Camera-type eye (tissue), 1 donor: ENCODE data around the gene ACOT8. TPM values are rescaled to one million over a fixed set of nuclear protein-coding genes. Genes with fewer than 3 reads are reported as not detected.

Experiments
- total RNA-seq: library from RNA; depleted of rRNA; stranded (reverse); fragments of >200 nt; gene quantifications from one replicate; pipeline ENCODE4 v1.2.3, GENCODE V29; 2014

ACOT8 gene
- total RNA-seq: 36.1 TPM

GRCh38 chr20:45857114-45857881 lies at the start of gene ACOT8, which contains the start of gene ZSWIM3:
ACOT8 (minus strand) TSS chr20:45857392; CDS start chr20:45857315, 77 bp downstream.
ZSWIM3 (plus strand) TSS chr20:45857614; CDS start chr20:45857826, 212 bp downstream.

GRCh38 chr20:45890985-45891983 lies 34.1 kb upstream of the ACOT8 start, which contains the start of the genes CTSA and NEURL2:
CTSA (plus strand) TSS chr20:45891335; CDS start chr20:45891569, 234 bp downstream.
NEURL2 (minus strand) TSS chr20:45891208; CDS start chr20:45890991, 217 bp downstream.

GRCh38 chr20:45887346-45887715 lies 30.1 kb upstream of the ACOT8 start, which contains the start of gene SPATA25:
SPATA25 (minus strand) TSS chr20:45887622; CDS start chr20:45887590, 32 bp downstream.

GRCh38 chr20:45880988-45881788 lies 24.0 kb upstream of the ACOT8 start, which contains the start of gene ZSWIM1:
ZSWIM1 (plus strand) TSS chr20:45881227; CDS start chr20:45882593, 1,366 bp downstream.

GRCh38 chr20:45833030-45833882 lies 23.9 kb downstream of the ACOT8 start, which contains the start of gene SNX21:
SNX21 (plus strand) TSS chr20:45833799; CDS start chr20:45833920, 121 bp downstream.

GRCh38 chr20:45827030-45827652 lies 30.1 kb downstream of the ACOT8 start, which contains the start of gene TNNC2:
TNNC2 (minus strand) TSS chr20:45827312; CDS start chr20:45827248, 64 bp downstream.

GRCh38 chr20:45812157-45813005 lies 44.8 kb downstream of the ACOT8 start, which contains the start of gene UBE2C:
UBE2C (plus strand) TSS chr20:45812644; CDS start chr20:45812696, 52 bp downstream.

Other genes starting within 250 kb of the ACOT8 start
- not detected for gene WFDC10A, start 227.7 kb downstream of the ACOT8 start, total RNA-seq
- gene WFDC9, start 226.1 kb downstream of the ACOT8 start, total RNA-seq: not detected
- not detected for gene WFDC11, start 187.2 kb downstream of the ACOT8 start, total RNA-seq
- not detected for gene WFDC13, start 155.4 kb downstream of the ACOT8 start, total RNA-seq
- gene WFDC10B, start 152.4 kb downstream of the ACOT8 start, total RNA-seq: not detected
- not detected for gene SPINT4, start 135.0 kb downstream of the ACOT8 start, total RNA-seq
- gene WFDC3, start 65.5 kb downstream of the ACOT8 start, total RNA-seq: not detected
- 17.8 TPM for gene DNTTIP1, start 65.4 kb downstream of the ACOT8 start, total RNA-seq
- gene UBE2C, start 44.7 kb downstream of the ACOT8 start, total RNA-seq: 15.3 TPM
- gene TNNC2, start 30.1 kb downstream of the ACOT8 start, total RNA-seq: 93.6 TPM
- gene SNX21, start 23.6 kb downstream of the ACOT8 start, total RNA-seq: 86.1 TPM
- gene ZSWIM3, start 222 bp upstream of the ACOT8 start, total RNA-seq: 16.2 TPM
- 9.4 TPM for gene ZSWIM1, start 23.8 kb upstream of the ACOT8 start, total RNA-seq
- gene SPATA25, start 30.2 kb upstream of the ACOT8 start, total RNA-seq: 7.6 TPM
- gene NEURL2, start 33.8 kb upstream of the ACOT8 start, total RNA-seq: 12.8 TPM
- gene CTSA, start 33.9 kb upstream of the ACOT8 start, total RNA-seq: 50.5 TPM
- 58.0 TPM for gene PLTP, start 54.8 kb upstream of the ACOT8 start, total RNA-seq
- 41.5 TPM for gene PCIF1, start 77.3 kb upstream of the ACOT8 start, total RNA-seq
- 21.8 TPM for gene ZNF335, start 114.8 kb upstream of the ACOT8 start, total RNA-seq
- 2.5 TPM for gene MMP9, start 151.5 kb upstream of the ACOT8 start, total RNA-seq
- 31.2 TPM for gene SLC12A5, start 171.8 kb upstream of the ACOT8 start, total RNA-seq
- gene NCOA5, start 232.6 kb upstream of the ACOT8 start, total RNA-seq: 51.7 TPM